ENCODE results near the gene AOPEP.

Gene AOPEP

DNA sequence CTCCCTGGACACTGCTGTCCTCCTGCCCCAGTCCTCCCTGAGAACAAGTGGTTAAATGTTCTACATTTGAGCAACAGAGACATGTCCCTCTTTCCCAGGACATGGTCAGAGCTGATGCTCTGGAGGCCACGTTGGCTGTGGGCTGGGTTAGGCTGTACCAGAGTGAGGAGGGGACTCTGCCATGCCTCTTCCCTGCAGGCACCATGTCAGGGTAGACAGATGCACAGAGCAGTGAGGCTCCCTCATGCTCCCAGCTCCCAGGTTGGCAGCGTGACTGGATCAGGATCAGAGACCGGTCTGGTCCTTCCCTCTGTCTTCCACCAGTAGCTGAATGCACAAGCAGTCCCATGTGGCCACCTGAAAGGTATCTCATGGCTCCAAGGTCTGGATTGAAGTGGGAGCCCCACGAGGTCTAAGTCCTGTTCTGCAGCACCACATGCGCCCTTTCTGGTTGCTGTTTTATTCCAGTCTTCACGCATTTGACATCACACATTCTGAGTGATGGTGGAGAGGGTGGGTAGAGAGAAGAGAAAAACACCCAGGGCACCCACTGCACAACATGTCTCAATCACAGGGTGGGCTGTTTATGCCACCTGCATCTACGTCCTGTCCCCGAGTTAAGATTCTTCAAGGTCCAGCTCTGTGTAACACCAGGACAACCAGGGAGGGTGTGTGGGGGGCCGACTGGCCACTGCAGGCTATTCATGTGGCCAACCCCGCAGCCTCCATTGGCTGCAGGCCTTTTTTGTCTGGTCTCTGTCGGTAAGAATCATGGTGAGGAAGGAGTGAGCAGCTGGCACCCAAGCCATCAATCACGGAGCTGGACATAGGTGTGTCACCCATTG lies 386.2 kb downstream of the AOPEP start:
- Histone ChIP-seq H3K4me3 (ENCODE audit: low read depth, low read length) (no peak overlapping the region), H3K27ac (no peak overlapping the region), H3K36me3 (ENCODE audit: control insufficient read depth, insufficient read depth, low read length) (no peaks in the 10 kb centered on the region), H3K27me3 (ENCODE audit: control insufficient read depth, insufficient read depth, low read length) (no peaks in the 10 kb centered on the region), H3K9ac (no peak overlapping the region), H3K79me2 (no peaks in the 10 kb centered on the region), H3K4me2 (ENCODE audit: low read length) (no peak overlapping the region), H2AFZ (no peak overlapping the region), H3K9me3 (ENCODE audit: control insufficient read depth, low read length) (no peaks in the 10 kb centered on the region), H3K4me1 (no peaks in the 10 kb centered on the region)
- TF ChIP-seq, protein P1, sequence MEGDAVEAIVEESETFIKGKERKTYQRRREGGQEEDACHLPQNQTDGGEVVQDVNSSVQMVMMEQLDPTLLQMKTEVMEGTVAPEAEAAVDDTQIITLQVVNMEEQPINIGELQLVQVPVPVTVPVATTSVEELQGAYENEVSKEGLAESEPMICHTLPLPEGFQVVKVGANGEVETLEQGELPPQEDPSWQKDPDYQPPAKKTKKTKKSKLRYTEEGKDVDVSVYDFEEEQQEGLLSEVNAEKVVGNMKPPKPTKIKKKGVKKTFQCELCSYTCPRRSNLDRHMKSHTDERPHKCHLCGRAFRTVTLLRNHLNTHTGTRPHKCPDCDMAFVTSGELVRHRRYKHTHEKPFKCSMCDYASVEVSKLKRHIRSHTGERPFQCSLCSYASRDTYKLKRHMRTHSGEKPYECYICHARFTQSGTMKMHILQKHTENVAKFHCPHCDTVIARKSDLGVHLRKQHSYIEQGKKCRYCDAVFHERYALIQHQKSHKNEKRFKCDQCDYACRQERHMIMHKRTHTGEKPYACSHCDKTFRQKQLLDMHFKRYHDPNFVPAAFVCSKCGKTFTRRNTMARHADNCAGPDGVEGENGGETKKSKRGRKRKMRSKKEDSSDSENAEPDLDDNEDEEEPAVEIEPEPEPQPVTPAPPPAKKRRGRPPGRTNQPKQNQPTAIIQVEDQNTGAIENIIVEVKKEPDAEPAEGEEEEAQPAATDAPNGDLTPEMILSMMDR (IDR thresholded peaks at IDR 0.05) = no peak

DNA sequence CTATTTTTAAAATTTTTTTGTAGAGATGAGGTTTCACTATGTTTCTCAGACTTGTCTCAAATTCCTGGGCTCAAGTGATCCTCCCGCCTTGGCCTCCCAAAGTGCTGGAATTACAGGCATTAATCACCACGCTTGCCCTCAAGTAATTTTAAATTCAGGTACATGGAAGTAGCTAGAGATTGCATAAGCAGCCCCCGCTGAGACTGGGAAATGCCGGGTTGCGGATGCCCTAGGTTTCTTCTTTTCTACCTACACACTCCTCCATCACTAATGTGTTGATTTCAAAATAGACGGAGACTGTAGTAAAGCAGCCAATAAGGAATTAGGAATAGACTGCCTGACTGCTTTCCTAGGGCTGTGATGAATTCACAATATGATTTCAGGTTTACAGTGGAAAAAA lies 388.6 kb downstream of the AOPEP start:
- no peak overlapping the region for H3K9ac ChIP-seq
- H3K27ac ChIP-seq = no peak overlapping the region
- TF ChIP-seq, protein P1 (IDR thresholded peaks at IDR 0.05) = no peak
- no peaks in the 10 kb centered on the region for H3K36me3 ChIP-seq (ENCODE audit: control insufficient read depth, insufficient read depth, low read length)
- H3K27me3 ChIP-seq (ENCODE audit: control insufficient read depth, insufficient read depth, low read length) = no peaks in the 10 kb centered on the region
- no peaks in the 10 kb centered on the region for H3K79me2 ChIP-seq
- H2AFZ ChIP-seq = no peak overlapping the region
- H3K4me1 ChIP-seq = no peaks in the 10 kb centered on the region
- no peak overlapping the region for H3K4me2 ChIP-seq (ENCODE audit: low read length)
- H3K4me3 ChIP-seq (ENCODE audit: low read depth, low read length) = no peak overlapping the region
- H3K9me3 ChIP-seq (ENCODE audit: control insufficient read depth, low read length) = no peaks in the 10 kb centered on the region

DNA sequence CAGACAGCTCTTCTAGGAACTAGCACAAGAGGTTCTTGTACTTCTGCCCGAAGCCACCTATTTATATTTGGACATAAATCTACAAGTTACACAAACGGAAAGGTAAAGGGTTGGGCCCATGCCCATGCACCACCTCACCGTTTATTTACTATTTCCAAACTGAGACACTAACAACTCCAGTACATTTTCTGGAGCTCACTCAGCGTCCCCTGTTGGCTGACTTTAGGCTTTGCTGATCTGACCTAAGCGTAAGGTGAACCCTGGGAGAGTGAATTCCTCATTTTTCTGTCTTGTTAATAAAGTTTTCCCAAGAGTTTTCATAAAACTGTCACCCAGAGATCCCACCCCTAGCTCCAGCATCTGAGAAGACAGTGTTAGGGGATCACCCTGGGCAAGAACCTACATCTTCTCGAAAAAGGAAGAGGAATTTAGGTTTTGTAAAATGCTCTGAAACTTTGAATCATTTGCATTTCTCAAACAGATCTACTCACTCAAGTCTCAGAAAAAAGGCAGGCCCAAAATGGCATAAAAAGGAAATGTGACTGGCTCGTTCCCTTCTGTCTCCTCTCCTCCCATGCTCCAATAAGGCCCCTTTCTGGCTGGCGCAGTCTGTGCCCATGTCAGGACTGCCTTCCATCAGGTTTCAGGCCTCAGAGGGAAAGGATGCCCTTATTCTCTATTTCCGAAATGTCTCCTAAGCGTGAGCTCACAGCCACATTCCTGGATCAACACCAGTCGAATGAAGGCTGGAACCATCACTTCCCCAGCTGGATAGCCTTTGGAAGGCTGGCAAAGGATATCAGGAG lies 389.7 kb downstream of the AOPEP start:
- Histone ChIP-seq H3K36me3 (ENCODE audit: control insufficient read depth, insufficient read depth, low read length) (no peaks in the 10 kb centered on the region), H3K79me2 (no peaks in the 10 kb centered on the region), H3K27me3 (ENCODE audit: control insufficient read depth, insufficient read depth, low read length) (no peaks in the 10 kb centered on the region), H3K4me1 (no peaks in the 10 kb centered on the region), H3K4me2 (ENCODE audit: low read length) (no peak overlapping the region), H3K9me3 (ENCODE audit: control insufficient read depth, low read length) (no peaks in the 10 kb centered on the region), H3K4me3 (ENCODE audit: low read depth, low read length) (no peak overlapping the region), H3K27ac (no peak overlapping the region), H3K9ac (no peak overlapping the region), H2AFZ (no peak overlapping the region)
- TF ChIP-seq, protein P1 (IDR thresholded peaks at IDR 0.05) = no peak

DNA sequence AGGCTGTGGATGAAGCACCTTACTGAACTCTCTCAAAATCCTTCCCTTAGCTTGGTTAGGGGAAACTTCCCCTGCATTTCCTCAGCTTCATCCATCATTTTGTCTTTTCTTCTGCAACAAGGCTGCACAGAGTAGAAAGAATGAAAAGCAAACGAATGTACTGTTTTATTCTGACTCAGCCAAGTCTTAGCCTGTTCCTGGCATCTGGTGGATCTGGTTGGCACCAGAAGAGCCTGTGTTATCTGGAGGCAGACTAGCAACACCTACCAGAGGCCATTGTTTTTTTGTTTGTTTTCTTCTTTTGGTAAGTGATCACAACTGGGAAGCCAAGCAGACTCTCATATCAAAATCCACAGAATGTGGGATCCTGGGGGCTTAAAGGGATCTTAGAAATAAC lies 390.3 kb downstream of the AOPEP start:
- Histone ChIP-seq H3K4me3 (ENCODE audit: low read depth, low read length) (no peak overlapping the region), H3K27me3 (ENCODE audit: control insufficient read depth, insufficient read depth, low read length) (no peaks in the 10 kb centered on the region), H3K9me3 (ENCODE audit: control insufficient read depth, low read length) (no peaks in the 10 kb centered on the region), H3K27ac (no peak overlapping the region), H3K9ac (no peak overlapping the region), H3K36me3 (ENCODE audit: control insufficient read depth, insufficient read depth, low read length) (no peaks in the 10 kb centered on the region), H3K4me1 (no peaks in the 10 kb centered on the region), H3K79me2 (no peaks in the 10 kb centered on the region), H2AFZ (no peak overlapping the region), H3K4me2 (ENCODE audit: low read length) (no peak overlapping the region)
- TF ChIP-seq, protein P1 (IDR thresholded peaks at IDR 0.05) = no peak
